Kidney (tissue), 14 donors: ENCODE data around the gene NSMF. TPM values are rescaled to one million over a fixed set of nuclear protein-coding genes. Genes with fewer than 3 reads are reported as not detected.
"Not testable (repeated sequence)": the region's sequence is repeated elsewhere in the genome, so short reads cannot be mapped to it uniquely, and the experiment has no call there.

ENCODE experiments used
- DNase-seq, 5 donors: peaks; one replicate each; pipeline ENCODE4 v3.0.0-alpha.2; 2013 to 2020
- FAIRE-seq: peaks from 2 replicates; lab custom pipeline; 2012; peaks lifted over from hg19 to GRCh38; lab: Jason Lieb, UNC
- H3K27ac ChIP-seq, 2 donors: one replicate each; pipeline ENCODE4 v1.7.0; 2013; ENCODE audit warnings: low read depth in 2 of 2, low read length in 2 of 2, inconsistent platforms in 1 of 2
- H3K27me3 ChIP-seq: one replicate; pipeline ENCODE4 v1.7.1; 2013; ENCODE audit warnings: low read length, inconsistent platforms; ENCODE audit not compliant: control insufficient read depth, insufficient read depth
- H3K36me3 ChIP-seq, 3 donors: one replicate each; pipeline versions ENCODE4 v1.7.0 to v1.7.1; 2013; ENCODE audit warnings: low read length in 3 of 3, control low read depth in 1 of 3, inconsistent platforms in 1 of 3; ENCODE audit not compliant: insufficient read depth in 3 of 3, control insufficient read depth in 2 of 3
- H3K4me1 ChIP-seq, 3 donors: one replicate each; pipeline versions ENCODE4 v1.7.0 to v1.7.1; 2013; ENCODE audit warnings: low read length in 3 of 3, inconsistent platforms in 1 of 3, low read depth in 1 of 3; ENCODE audit not compliant: control insufficient read depth in 2 of 3, insufficient read depth in 2 of 3
- H3K4me3 ChIP-seq, 3 donors: one replicate each; pipeline versions ENCODE4 v1.7.0 to v1.8.1; 2013; ENCODE audit warnings: low read length in 3 of 3, control low read depth in 1 of 3, inconsistent platforms in 1 of 3
- H3K9ac ChIP-seq, 3 donors: one replicate each; pipeline versions ENCODE4 v1.7.0 to v1.7.1; 2013; ENCODE audit warnings: low read length in 3 of 3, control low read depth in 1 of 3, inconsistent platforms in 1 of 3
- H3K9me3 ChIP-seq, 3 donors: one replicate each; pipeline versions ENCODE4 v1.7.0 to v1.7.1; 2013; ENCODE audit warnings: low read length in 3 of 3, control low read depth in 1 of 3, inconsistent platforms in 1 of 3; ENCODE audit not compliant: control insufficient read depth in 2 of 3, insufficient read depth in 1 of 3
- intact Hi-C: fragments of 100-400 bp; cut with DNase I; formaldehyde crosslinking; loops from one replicate; pipeline ENCODE4 v1.11.1; 2022
- polyA plus RNA-seq: library from polyadenylated mRNA; stranded (reverse); fragments of 350-450 nt; fragmentation: Illumina TruSeq; extraction: RNeasy Lipid Tissue Mini Kit (QIAGEN cat#74804); gene quantifications from one replicate; pipeline ENCODE4 v1.2.3, GENCODE V29; 2014; ENCODE audit warnings: low read depth, low replicate concordance; ENCODE audit not compliant: insufficient read depth
- total RNA-seq: library from RNA; stranded (reverse); fragmentation: NEBNext Ultra II Directional; extraction: Animal tissue kit (Norgen Biotek cat#: 25700); gene quantifications from one replicate; pipeline ENCODE4 v1.2.1, GENCODE V29; 2021
- TF ChIP-seq, protein P1 (sequence below): IDR thresholded peaks from 3 replicates; pipeline ENCODE4 v1.5.1; 2012; ENCODE audit warnings: mild to moderate bottlenecking, moderate library complexity, borderline replicate concordance; ENCODE audit not compliant: insufficient read depth; ENCODE audit errors: extremely low read depth
- donor health status: control.
- donor health status: control.
- donor health status: control.
- donor health status: control.
- donor health status: control.
- donor health status: DM: yes; HTN: yes; CAD: no.
- donor health status: Normal renal cell carcinoma (clear cell type).

NSMF gene
- total and polyA plus RNA-seq, 2 donors from 2014 or later = 32.7 to 49.5 TPM

DNA sequence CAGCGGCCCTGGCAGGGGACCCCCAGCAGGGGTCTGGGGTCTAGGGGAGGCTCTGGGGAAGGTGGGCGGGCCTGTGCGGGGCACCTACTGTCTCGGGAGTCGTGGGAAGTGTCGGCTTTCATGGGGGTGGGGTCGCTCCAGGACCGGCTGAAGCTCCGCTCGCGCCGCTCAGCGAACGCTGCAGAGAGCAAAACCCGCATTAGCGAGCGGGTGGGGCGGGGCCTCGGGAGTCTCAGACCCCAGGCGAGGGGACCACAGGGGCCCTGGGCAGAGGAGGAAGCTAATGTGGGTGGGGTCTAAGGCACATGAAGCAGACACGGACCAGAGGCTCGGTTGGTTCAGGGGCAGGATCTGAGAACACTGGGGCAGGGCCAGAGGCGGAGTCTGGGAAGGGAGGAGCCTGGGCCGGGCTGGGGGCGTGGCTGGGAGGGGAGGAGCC, 5.5 kb downstream of the NSMF start:
- Histone ChIP-seq H3K9me3 (no peaks in the 10 kb centered on the region), H3K27ac (no peak overlapping the region), H3K27me3 (no peaks in the 10 kb centered on the region), H3K4me3 (peak overlapping the region in 1 of 3 donors; percentile 11), H3K4me1 (peaks cover 0 to 22% (median 7%) of the 10 kb centered on the region in 3 donors), H3K9ac (no peak overlapping the region), H3K36me3 (no peaks in the 10 kb centered on the region)
- intact Hi-C loops = no loop called here
- TF ChIP-seq, protein P1, sequence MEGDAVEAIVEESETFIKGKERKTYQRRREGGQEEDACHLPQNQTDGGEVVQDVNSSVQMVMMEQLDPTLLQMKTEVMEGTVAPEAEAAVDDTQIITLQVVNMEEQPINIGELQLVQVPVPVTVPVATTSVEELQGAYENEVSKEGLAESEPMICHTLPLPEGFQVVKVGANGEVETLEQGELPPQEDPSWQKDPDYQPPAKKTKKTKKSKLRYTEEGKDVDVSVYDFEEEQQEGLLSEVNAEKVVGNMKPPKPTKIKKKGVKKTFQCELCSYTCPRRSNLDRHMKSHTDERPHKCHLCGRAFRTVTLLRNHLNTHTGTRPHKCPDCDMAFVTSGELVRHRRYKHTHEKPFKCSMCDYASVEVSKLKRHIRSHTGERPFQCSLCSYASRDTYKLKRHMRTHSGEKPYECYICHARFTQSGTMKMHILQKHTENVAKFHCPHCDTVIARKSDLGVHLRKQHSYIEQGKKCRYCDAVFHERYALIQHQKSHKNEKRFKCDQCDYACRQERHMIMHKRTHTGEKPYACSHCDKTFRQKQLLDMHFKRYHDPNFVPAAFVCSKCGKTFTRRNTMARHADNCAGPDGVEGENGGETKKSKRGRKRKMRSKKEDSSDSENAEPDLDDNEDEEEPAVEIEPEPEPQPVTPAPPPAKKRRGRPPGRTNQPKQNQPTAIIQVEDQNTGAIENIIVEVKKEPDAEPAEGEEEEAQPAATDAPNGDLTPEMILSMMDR = no peak
- no peak for FAIRE-seq
- peak; percentile 85 to 95 (median 90) for DNase-seq

DNA sequence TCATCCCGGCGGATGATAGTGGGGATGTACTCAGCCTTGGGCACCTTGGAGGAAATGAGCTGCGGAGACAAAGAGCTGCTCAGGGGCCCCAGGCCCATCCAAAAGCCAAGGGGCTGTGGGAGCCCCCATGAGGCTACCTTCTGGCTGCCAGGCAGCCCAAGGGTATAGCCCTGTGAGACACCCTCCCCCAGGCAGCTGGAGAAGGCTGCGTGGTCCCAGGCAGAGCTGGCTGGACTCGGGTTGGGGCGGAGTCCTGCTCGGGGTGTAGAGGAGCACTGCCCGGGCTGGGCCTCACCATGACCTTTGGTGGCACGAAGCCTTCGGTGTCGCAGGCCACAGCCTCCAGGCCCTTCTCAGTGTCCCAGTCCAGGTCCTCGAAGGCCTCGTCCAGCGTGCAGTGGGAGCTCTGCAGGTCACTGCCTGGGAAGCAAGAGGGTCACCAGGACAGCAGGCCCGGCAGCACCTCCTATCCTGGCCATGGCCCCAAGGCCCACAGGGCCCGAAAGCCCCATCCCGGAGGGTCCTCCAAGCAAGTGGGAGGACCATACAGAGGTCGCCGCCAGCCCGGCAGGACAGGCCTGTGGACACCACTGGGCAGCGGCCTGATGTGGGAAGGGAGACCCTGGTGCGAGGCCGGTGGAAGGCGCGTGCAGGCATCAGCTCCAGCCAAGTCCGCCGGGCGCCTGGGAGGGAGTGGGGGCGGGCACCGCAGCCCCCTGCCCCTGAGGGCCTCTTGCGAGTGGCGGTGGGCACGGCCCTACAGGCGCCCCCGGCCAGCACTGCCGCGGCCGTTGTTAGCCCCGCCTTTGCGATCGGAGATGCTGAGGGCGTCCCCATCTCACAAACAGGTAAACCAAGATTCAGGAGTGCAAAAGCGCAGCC, 6.1 kb downstream of the NSMF start:
- peaks cover 0 to 17% (median 7%) of the 10 kb centered on the region in 3 donors for H3K4me1 ChIP-seq
- H3K27me3 ChIP-seq = no peaks in the 10 kb centered on the region
- H3K27ac ChIP-seq = no peak overlapping the region
- FAIRE-seq = no peak
- DNase-seq = peak in 1 of 5 donors; percentile 89
- no peak overlapping the region for H3K4me3 ChIP-seq
- H3K36me3 ChIP-seq = no peaks in the 10 kb centered on the region
- intact Hi-C loops = no loop called here
- H3K9me3 ChIP-seq = no peaks in the 10 kb centered on the region
- TF ChIP-seq, protein P1 = no peak
- H3K9ac ChIP-seq = no peak overlapping the region

DNA sequence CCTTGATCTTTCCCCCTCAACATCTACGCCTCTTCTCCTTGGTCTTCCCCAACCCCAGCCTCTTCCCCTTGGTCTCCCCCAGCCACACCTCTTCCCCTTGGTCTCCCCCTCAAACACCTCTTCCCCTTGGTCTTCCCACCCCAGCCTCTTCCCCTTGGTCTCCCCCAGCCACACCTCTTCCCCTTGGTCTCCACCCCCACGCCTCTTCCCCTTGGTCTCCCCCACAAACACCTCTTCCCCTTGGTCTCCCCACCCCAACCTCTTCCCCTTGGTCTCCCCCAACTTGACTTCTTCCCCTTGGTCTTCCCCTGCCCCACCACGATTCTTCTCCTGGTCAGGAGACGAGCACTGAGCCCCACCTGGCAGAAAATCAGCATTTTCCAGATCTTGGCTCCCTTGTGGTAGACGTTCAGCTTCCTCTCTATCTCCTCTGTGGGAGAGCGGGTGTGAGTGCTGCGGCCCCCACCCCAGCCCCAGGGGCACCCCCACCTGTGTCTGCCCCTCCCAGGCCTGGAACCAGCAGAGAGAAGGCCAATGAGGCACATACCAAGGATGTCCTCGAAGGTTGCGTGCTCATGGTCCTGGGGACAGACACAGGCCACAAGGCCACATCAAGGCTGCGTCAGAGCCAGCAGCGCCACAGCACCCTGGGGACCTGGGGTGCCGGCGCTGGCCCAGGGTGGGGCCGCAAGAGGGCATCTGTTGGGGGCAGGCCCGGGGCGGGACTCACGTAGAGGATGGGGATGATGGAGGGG, 7.0 kb downstream of the NSMF start:
- intact Hi-C loops = no loop called here
- H3K36me3 ChIP-seq = no peaks in the 10 kb centered on the region
- no peak overlapping the region for H3K9ac ChIP-seq
- TF ChIP-seq, protein P1 = no peak
- DNase-seq (peak in 2 of 5 donors; percentile 63 to 73), FAIRE-seq (no peak)
- H3K4me3 ChIP-seq = no peak overlapping the region
- H3K4me1 ChIP-seq = peaks cover 0 to 14% (median 7%) of the 10 kb centered on the region in 3 donors
- no peaks in the 10 kb centered on the region for H3K27me3 ChIP-seq
- H3K9me3 ChIP-seq = no peaks in the 10 kb centered on the region
- no peak overlapping the region for H3K27ac ChIP-seq

DNA sequence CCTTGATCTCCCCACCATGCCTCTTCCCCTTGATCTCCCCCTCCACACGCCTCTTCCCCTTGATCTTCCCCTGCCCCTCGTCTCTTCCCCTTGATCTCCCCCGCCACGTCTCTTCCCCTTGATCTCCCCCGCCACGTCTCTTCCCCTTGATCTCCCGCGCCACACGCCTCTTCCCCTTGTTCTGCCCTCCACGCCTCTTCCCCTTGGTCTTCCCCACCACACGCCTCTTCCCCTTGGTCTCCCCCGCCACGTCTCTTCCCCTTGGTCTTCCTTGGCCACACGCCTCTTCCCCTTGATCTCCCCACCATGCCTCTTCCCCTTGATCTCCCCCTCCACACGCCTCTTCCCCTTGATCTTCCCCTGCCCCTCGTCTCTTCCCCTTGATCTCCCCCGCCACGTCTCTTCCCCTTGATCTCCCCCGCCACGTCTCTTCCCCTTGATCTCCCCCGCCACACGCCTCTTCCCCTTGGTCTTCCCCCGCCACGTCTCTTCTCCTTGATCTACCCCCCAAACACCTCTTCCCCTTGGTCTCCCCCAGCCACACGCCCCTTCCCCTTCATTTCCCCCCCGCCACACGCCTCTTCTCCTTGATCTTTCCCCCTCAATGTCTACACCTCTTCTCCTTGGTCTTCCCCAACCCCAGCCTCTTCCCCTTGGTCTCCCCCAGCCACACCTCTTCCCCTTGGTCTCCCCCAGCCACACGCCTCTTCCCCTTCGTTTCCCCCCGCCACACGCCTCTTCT, 7.7 kb downstream of the NSMF start:
- H3K9ac ChIP-seq, H3K36me3 ChIP-seq, H3K4me1 ChIP-seq, H3K27me3 ChIP-seq, H3K27ac ChIP-seq, H3K9me3 ChIP-seq, H3K4me3 ChIP-seq, intact Hi-C loops, FAIRE-seq: not testable (repeated sequence)
- DNase-seq = peak in 2 of 5 donors; percentile 31 to 39

DNA sequence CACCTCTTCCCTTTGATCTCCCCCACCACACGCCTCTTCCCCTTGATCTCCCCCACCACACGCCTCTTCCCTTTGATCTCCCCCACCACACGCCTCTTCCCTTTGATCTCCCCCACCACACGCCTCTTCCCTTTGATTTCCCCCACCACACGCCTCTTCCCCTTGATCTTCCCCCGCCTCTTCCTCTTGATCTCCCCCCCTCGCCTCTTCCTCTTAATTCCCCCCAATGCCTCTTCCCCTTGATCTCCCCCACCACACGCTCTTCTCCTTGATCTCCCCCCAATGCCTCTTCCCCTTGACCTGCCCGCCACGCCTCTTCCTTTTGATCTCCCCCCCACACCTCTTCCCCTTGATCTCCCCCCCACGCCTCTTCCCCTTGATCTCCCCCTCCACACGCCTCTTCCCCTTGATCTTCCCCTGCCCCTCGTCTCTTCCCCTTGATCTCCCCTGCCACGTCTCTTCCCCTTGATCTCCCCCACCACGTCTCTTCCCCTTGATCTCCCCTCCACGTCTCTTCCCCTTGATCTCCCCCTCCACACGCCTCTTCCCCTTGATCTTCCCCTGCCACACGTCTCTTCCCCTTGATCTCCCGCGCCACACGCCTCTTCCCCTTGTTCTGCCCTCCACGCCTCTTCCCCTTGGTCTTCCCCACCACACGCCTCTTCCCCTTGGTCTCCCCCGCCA, 8.5 kb downstream of the NSMF start:
- H3K4me1 ChIP-seq = peaks cover 0 to 11% (median 1%) of the 10 kb centered on the region in 3 donors
- peak in 2 of 5 donors; percentile 18 to 35 for DNase-seq
- intact Hi-C loops, H3K27ac ChIP-seq, H3K27me3 ChIP-seq, FAIRE-seq, H3K36me3 ChIP-seq, H3K9me3 ChIP-seq, H3K4me3 ChIP-seq, H3K9ac ChIP-seq: not testable (repeated sequence)
